HG02840 (cell line): ENCODE data around the gene VSTM4.

Source experiments
- ATAC-seq: cut with Tn5 transposase; IDR thresholded peaks from one replicate; pipeline ENCODE4 v1.9.1; 2021; ENCODE audit warnings: mild to moderate bottlenecking, moderate library complexity, moderate number of reproducible peaks; ENCODE audit not compliant: unreplicated experiment, low FRiP score

The VSTM4 gene

GRCh38 chr10:49143249-49143648 lies 27.9 kb upstream of the VSTM4 start:
- no peak for ATAC-seq

GRCh38 chr10:49141541-49142332 lies 26.4 kb upstream of the VSTM4 start:
- peak; percentile 60 for ATAC-seq

DNA sequence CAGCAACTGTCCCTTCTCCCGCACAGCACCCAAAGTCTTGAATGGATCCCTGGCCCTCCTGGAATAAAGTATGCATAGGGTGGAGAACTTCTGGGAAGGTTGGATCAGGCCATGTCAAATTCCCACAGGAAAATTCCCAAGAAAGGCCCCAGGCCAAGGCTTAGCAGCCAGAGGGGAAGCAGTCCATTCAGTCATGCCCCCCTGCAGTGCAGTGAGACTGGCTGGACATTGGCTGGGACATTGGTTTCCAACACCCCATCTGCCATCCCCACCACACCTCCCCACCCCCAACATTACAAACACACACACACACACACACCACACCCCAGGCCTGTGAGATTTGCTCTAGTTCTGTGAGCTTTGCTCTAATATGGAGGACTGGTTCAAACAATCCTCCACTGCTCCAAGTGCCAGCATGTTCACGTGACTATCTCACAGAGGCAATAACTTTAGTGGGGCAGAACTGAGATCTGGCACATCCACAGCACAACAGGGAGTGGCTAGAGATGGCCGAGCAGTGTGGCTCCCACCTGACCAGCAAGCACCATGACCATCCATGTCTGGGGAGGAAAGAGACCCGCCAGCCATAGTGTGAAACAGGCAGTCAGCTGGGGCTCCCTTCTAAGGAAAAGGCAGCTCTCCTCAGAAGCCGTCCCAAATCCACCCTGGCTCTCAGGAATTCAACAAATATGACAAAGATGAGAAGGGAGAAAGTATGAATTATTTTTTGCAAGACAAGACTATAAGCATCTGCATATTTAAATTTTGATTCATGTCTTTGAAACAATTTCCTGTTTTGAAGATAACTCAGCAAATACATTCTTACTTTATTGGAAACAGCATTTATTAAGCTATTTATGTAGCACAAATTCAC lies 25.2 kb upstream of the VSTM4 start:
- no peak for ATAC-seq

DNA sequence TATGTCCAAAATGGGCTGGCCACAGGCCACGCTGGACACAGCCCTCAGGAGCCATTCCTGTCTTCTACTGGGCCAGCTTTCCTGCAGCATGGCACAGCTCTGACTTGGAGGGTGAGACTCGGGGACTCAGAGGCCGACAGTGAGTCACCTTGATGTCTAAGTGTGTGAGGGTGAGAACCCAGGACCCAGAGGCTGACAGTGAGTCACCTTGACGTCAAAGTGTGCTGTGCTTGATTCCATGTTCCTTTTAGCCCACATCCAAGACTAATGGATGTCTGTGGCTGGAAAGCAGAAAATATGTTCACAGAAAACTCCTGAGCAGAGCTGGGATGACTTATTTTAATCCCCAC lies 24.5 kb upstream of the VSTM4 start:
- ATAC-seq, result no peak

GRCh38 chr10:49139028-49139845 lies 23.9 kb upstream of the VSTM4 start:
- no peak for ATAC-seq

GRCh38 chr10:49138361-49138891 lies 23.1 kb upstream of the VSTM4 start:
- no peak for ATAC-seq

DNA sequence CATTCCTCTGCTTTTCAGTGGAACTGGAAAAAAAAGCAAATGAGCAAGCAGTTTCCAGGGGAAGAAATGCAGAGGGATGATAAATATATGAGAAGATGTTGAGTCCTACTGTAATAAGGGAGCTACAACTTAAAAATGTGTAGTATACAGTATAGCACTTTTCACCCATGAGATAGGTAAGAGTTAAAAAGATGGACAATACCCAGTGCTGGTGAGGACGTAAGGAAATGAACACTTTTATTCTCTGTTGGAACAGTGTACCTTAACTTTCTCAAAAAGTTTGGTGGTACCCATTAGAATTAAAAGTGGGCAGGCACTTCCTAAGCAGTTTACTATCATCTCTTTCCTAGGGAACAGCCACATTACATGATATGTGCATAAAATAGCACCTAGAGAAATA lies 21.2 kb upstream of the VSTM4 start:
- no peak for ATAC-seq

DNA sequence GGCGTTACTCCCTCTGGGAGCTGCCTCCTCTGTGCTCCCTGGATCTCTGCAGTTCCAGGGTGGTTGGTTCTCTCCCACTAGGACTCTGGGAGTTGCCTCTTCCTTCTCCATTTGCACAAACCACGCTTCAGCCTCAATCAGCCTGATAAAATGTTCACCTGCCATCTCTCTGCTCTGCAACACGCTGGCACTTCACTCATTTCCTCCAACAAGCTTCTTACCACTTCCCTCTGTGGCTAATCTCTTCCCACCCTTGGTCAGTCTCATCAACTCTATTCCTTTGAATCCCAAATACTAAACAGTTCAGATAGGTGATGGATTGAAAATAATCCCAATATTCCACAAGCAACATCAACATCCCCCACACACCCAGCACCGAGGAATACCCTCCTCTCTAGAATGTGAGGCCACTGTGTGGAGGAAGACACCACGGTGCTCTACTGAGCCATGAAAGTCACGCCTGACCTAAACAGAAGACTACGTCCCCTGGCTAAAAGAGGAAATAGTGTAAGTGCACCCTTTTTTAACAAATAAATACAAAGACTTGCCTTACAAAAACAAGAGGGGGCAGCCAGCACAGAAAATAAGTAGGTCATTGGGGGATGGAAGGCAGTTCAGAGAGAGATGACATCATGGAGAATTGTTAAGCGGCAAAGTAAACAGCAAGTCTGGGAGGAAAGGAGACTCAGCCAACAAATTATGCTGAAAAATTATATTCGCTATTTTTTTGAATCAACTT lies 20.4 kb upstream of the VSTM4 start:
- no peak for ATAC-seq

GRCh38 chr10:49134327-49134726 lies 19.0 kb upstream of the VSTM4 start:
- no peak for ATAC-seq

DNA sequence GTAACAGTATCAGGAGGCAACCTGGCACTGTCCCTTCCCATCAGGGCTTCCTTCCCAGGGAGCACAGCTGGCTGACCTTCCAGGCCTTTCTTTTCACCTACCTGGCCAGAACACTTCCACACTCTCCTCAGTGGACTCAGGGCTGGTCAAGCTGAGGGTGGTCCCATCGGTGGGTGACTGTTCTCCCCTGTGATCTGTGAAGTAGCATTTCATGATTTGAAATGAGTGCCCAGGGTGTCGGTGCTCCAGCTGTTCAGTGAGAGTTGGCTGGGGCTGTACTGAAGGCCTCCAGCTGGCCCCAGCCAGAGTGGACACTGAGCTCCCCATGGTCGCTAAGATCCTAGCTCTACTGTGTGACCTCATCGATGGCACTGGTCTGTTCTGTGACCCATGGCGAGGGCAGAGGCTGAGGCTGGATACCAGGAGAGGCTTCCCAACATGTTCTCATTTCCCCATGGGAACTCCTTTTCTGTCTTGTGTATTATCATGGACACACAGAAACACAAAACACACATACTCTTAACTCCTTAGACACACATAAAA lies 18.5 kb upstream of the VSTM4 start, which contains the start of gene FAM170B:
TSS of gene FAM170B (minus strand) at position 316 of the 543 bp plus-strand sequence. CDS start at position 213, 103 bp downstream.
- no peak for ATAC-seq

- no peak for ATAC-seq
Observed at GRCh38 chr10:49132362-49132737, 17.0 kb upstream of the VSTM4 start.

DNA sequence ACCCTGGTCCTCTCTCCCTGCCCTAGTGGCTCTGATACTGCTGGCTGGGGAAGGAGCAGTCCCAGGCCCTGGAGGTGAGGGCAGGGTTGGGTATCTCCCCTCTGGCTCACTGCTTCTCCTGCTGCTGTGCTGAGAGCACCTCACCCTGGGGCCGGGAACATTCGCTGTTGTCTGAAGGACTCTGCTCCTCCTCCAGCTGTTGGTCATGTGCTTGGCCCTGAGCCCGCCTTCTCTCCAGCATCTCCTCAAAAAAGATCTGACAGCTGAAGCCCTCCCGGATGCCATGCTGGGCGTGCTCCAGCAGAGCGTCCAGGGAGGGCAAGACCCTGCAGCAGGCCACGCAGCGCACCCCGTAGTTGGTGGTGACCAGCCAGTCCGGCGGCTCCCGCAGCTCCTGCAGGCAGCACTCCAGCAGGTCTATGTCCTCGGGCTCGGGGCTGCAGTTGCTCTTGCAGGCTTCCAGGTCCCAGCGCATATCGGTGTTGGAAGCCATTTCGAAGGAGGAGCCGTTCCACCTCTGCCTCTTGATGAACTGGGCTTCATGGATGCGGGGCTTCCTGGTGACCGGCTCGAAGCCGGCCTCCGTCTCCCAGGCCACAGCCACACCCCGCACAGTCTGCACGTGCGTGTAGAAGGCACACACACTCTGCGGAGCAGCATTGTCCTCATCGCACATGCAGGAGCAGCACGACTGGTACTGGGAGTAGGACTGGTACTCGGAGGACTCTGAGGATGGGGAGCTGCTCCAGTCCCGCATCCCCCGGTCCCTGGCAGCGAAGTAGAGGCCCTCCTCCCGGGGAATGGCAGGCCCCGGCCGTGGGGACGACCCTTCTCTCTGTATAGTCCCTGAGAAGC lies 16.4 kb upstream of the VSTM4 start:
- ATAC-seq, result no peak

DNA sequence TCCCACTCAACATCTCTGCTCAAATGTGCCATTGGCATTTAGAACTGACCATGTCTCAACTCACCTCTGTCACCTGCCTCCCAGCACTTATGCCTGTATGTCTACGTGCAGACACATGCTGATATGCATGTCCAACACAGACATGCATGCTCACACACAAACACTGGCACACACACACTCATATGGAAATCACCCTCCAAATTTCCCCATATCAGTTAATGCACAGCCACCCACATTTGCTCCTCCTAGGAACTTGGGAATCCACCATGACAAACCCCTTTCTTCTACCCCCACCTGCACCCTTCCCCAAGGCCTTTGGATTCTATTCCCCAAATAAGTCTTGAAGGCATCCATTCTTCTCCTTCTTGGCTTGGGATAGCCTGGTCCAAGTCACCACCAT lies 14.1 kb upstream of the VSTM4 start:
- ATAC-seq, result no peak

DNA sequence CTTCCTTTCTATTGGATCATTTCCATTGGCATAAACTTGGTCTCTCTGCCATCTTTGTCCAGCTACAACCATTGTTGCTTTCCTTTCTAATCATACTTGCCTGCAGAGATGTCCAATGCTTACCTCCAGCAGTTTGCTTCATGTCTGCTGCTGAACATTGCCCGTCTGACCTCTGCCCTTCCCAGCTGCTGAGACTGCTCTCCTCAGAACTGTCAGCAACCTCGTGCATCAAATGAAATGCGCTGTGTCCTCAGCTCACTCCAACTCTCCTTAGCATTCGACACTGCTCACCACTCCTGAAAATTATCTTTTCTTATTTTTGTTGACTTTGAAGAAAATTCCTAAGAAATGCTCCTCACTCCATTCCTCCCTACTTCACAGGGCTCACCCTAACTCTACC lies 13.5 kb upstream of the VSTM4 start:
- no peak for ATAC-seq

DNA sequence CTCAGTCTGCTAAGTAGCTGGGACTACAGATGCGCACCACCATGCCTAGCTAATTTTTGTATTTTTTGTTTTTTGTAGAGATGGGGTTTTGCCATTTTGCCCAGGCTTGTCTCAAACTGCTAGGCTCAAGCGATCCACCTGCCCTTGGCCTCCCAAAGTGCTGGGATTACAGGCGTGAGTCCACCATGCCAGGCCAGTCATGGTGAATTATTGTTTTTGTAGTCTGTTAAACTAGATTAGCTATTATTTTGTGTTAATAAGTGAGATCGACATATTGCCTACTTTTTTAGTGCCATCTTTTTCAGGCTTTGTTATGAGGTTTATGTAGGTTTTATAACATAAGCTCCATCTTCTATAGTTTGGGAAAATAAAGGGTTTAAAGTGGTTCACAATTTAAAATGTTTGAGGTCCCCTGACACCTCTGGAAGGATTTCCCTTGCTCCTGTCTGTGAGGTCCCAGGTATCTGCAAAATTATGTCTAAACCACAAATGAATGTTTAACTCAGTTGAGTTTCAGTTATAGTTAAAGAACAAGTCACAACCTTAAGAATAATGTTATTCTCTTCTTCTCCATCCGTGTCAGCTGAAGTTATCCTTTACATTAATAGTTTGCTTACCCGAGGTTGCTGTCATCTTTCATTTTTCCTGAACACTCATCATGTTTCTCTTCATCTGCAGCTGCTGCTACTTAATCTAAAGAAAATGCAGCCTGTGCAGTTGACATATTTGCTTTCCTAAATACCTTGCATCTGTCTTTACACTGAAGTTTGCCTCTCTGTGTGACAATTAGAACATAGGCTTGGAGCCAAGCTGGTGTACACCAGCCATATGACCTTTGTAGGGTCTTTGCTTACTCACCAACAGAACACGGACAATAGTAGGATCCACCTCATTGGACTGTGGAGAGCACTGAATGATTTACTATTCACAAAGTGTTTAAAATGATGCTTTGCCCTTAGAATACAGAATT lies 8.9 kb upstream of the VSTM4 start:
- no peak for ATAC-seq

DNA sequence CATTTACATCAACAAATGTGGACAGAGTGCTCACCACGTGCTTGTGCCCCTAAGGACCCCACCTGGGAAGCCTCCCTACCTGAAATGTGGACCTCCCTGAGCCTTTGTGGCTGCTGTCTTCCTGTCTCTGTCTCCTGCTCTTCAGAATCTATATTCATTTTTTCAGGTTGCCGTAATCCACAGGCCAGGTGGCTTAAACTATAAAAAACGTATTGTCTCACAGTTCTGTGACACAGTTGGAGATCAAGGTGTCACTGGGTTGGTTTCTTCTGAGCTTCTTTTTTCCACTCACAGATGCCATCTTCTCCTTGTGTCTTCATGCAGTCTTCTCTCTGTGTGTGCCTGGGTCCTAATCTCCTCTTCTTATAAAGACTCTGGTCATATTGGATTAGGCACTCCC lies 5.6 kb upstream of the VSTM4 start:
- no peak for ATAC-seq

DNA sequence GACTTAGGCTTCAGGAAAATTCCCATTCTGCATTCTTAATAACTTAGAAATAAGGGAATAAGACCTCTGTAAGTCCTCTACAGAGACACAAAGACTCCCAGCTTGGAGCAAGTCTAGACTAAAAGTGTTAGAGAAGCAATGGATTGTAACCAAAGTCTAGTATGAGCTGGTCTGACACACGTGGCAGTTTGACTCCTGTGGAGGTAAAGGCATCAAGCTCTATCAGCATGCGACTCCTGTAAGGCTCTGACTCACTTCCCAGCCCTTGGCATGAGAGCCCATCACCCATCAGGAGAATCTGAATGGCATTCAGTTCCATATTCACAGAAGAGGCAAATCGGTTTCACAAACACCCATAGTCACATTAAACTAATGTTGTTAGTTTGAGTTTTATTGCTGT lies 4.4 kb upstream of the VSTM4 start:
- ATAC-seq, result no peak
